HEK293 (cell line): ENCODE data around the gene GSG1L.

Experiments used
- BCL11A ChIP-seq: fragments of 450-650 bp; formaldehyde crosslinking; IDR thresholded peaks from 2 replicates; pipeline ENCODE4 v1.5.1; 2016; ENCODE audit warnings: low read depth, missing biosample characterization, missing genetic modification characterization
- TCF7L2 ChIP-seq: IDR thresholded peaks from 2 replicates; pipeline ENCODE4 v1.6.1; 2011; ENCODE audit warnings: low read depth, mild to moderate bottlenecking, inconsistent platforms, low read length, moderate library complexity, borderline replicate concordance
- ZEB2 ChIP-seq: fragments of 450-650 bp; formaldehyde crosslinking; IDR thresholded peaks from 2 replicates; pipeline ENCODE4 v1.5.1; 2016; ENCODE audit warnings: missing biosample characterization, missing genetic modification characterization
- ZNF112 ChIP-seq: fragments of 450-650 bp; formaldehyde crosslinking; IDR thresholded peaks from 2 replicates; pipeline ENCODE4 v1.5.0; 2017; ENCODE audit warnings: missing biosample characterization, missing genetic modification characterization
- ZNF138 ChIP-seq: fragments of 450-650 bp; formaldehyde crosslinking; IDR thresholded peaks from 2 replicates; pipeline ENCODE4 v1.5.1; 2016; ENCODE audit warnings: missing biosample characterization, missing genetic modification characterization, borderline replicate concordance
- ZNF174 ChIP-seq: fragments of 450-650 bp; formaldehyde crosslinking; IDR thresholded peaks from 2 replicates; pipeline ENCODE4 v1.5.0; 2017; ENCODE audit warnings: missing biosample characterization, mild to moderate bottlenecking, missing genetic modification characterization
- ZNF2 ChIP-seq: fragments of 450-650 bp; formaldehyde crosslinking; IDR thresholded peaks from 2 replicates; pipeline ENCODE4 v1.5.1; 2016; ENCODE audit warnings: missing biosample characterization, missing genetic modification characterization
- ZNF549 ChIP-seq: fragments of 450-650 bp; IDR thresholded peaks from 2 replicates; pipeline ENCODE4 v1.5.1; 2018; ENCODE audit warnings: missing biosample characterization, missing genetic modification characterization, mild to moderate bottlenecking, inconsistent platforms, moderate library complexity
- ZNF561 ChIP-seq: fragments of 450-650 bp; IDR thresholded peaks from 2 replicates; pipeline ENCODE4 v1.5.1; 2018; ENCODE audit warnings: missing biosample characterization, missing genetic modification characterization, borderline replicate concordance
- ZNF776 ChIP-seq: fragments of 450-650 bp; formaldehyde crosslinking; IDR thresholded peaks from 2 replicates; pipeline ENCODE4 v1.5.0; 2017; ENCODE audit warnings: missing biosample characterization, missing genetic modification characterization, borderline replicate concordance
- ZSCAN30 ChIP-seq: fragments of 450-650 bp; IDR thresholded peaks from 2 replicates; pipeline ENCODE4 v1.5.1; 2018; ENCODE audit warnings: missing biosample characterization, mild to moderate bottlenecking, missing genetic modification characterization, moderate library complexity
- TF ChIP-seq, protein P1 (sequence below): sonication (generic); formaldehyde crosslinking; IDR thresholded peaks from 2 replicates; pipeline ENCODE4 v1.8.1; 2022; ENCODE audit warnings: mild to moderate bottlenecking, moderate library complexity, missing genetic modification reagents
- TF ChIP-seq, protein P2 (sequence below): fragments of 450-650 bp; formaldehyde crosslinking; IDR thresholded peaks from 2 replicates; pipeline ENCODE4 v1.5.1; 2016; ENCODE audit warnings: missing biosample characterization, missing genetic modification characterization
- TF ChIP-seq, protein P3 (sequence below): fragments of 450-650 bp; formaldehyde crosslinking; IDR thresholded peaks from 2 replicates; pipeline ENCODE4 v1.5.1; 2016; ENCODE audit warnings: missing biosample characterization, missing genetic modification characterization

DNA sequence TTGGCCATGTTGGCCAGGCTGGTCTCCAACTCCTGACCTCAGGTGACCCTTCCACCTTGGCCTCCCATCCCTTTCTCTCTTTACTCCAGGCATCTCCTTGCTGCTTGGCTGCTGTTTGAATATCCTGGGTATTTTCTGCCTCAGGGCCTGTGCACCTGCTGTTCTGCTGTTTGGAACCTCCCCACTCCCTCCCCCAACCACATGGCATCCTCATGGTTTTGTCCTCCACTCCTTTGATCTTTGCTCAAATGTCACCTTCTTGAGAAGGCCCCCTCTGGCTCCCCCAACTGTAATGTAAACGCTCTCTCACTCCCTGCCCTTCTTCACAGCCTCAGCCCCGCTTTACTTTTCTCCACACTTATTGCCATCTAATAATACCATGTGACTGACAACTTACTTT lies 152.0 kb downstream of the GSG1L start:
- TF ChIP-seq ZNF174 (tag by site-specific recombination), result no peak
- TF ChIP-seq ZNF2, result no peak
- no peak for TF ChIP-seq ZNF549 (tag by site-specific recombination)
- TF ChIP-seq, protein P1, sequence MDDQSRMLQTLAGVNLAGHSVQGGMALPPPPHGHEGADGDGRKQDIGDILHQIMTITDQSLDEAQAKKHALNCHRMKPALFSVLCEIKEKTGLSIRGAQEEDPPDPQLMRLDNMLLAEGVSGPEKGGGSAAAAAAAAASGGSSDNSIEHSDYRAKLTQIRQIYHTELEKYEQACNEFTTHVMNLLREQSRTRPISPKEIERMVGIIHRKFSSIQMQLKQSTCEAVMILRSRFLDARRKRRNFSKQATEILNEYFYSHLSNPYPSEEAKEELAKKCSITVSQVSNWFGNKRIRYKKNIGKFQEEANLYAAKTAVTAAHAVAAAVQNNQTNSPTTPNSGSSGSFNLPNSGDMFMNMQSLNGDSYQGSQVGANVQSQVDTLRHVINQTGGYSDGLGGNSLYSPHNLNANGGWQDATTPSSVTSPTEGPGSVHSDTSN (CRISPR knock-in tag), result no peak
- TF ChIP-seq, protein P2, sequence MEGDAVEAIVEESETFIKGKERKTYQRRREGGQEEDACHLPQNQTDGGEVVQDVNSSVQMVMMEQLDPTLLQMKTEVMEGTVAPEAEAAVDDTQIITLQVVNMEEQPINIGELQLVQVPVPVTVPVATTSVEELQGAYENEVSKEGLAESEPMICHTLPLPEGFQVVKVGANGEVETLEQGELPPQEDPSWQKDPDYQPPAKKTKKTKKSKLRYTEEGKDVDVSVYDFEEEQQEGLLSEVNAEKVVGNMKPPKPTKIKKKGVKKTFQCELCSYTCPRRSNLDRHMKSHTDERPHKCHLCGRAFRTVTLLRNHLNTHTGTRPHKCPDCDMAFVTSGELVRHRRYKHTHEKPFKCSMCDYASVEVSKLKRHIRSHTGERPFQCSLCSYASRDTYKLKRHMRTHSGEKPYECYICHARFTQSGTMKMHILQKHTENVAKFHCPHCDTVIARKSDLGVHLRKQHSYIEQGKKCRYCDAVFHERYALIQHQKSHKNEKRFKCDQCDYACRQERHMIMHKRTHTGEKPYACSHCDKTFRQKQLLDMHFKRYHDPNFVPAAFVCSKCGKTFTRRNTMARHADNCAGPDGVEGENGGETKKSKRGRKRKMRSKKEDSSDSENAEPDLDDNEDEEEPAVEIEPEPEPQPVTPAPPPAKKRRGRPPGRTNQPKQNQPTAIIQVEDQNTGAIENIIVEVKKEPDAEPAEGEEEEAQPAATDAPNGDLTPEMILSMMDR, result no peak
- no peak for TF ChIP-seq ZNF561
- TF ChIP-seq ZNF112 (tag by site-specific recombination), result no peak
- TF ChIP-seq ZNF138 (tag by site-specific recombination), result no peak
- TF ChIP-seq ZEB2 (tag by site-specific recombination), result no peak
- TF ChIP-seq TCF7L2, result no peak
- TF ChIP-seq ZNF776 (tag by site-specific recombination), result no peak
- TF ChIP-seq BCL11A, result no peak
- TF ChIP-seq ZSCAN30 (tag by site-specific recombination), result no peak
- TF ChIP-seq, protein P3, sequence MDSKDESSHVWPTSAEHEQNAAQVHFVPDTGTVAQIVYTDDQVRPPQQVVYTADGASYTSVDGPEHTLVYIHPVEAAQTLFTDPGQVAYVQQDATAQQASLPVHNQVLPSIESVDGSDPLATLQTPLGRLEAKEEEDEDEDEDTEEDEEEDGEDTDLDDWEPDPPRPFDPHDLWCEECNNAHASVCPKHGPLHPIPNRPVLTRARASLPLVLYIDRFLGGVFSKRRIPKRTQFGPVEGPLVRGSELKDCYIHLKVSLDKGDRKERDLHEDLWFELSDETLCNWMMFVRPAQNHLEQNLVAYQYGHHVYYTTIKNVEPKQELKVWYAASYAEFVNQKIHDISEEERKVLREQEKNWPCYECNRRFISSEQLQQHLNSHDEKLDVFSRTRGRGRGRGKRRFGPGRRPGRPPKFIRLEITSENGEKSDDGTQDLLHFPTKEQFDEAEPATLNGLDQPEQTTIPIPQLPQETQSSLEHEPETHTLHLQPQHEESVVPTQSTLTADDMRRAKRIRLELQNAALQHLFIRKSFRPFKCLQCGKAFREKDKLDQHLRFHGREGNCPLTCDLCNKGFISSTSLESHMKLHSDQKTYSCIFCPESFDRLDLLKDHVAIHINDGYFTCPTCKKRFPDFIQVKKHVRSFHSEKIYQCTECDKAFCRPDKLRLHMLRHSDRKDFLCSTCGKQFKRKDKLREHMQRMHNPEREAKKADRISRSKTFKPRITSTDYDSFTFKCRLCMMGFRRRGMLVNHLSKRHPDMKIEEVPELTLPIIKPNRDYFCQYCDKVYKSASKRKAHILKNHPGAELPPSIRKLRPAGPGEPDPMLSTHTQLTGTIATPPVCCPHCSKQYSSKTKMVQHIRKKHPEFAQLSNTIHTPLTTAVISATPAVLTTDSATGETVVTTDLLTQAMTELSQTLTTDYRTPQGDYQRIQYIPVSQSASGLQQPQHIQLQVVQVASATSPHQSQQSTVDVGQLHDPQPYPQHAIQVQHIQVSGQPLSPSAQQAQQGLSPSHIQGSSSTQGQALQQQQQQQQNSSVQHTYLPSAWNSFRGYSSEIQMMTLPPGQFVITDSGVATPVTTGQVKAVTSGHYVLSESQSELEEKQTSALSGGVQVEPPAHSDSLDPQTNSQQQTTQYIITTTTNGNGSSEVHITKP, result no peak
